SK-MEL-5 (cell line): ENCODE data around the gene NOS1AP. TPM values are rescaled to one million over a fixed set of nuclear protein-coding genes. Genes with fewer than 3 reads are reported as not detected.

ENCODE experiments used
- DNase-seq: peaks from one replicate; pipeline ENCODE4 v3.0.0-alpha.2; 2016; ENCODE audit warnings: low read depth, low spot score
- in situ Hi-C: cut with HindIII; loops from 2 replicates; pipeline ENCODE4 v1.10.0; 2016; ENCODE audit warnings: low sequenced_read_pairs, high pct_unique_total_duplicates, low pct_unique_long_range_greater_than_20kb
- total RNA-seq: library from RNA; depleted of rRNA; stranded (reverse); fragments of >200 nt; shearing (Covaris generic); gene quantifications from 2 replicates; pipeline ENCODE4 v1.2.3, GENCODE V29; 2014

NOS1AP gene
- total RNA-seq, 1 experiment from 2014 or later, result 0.29 TPM

DNA sequence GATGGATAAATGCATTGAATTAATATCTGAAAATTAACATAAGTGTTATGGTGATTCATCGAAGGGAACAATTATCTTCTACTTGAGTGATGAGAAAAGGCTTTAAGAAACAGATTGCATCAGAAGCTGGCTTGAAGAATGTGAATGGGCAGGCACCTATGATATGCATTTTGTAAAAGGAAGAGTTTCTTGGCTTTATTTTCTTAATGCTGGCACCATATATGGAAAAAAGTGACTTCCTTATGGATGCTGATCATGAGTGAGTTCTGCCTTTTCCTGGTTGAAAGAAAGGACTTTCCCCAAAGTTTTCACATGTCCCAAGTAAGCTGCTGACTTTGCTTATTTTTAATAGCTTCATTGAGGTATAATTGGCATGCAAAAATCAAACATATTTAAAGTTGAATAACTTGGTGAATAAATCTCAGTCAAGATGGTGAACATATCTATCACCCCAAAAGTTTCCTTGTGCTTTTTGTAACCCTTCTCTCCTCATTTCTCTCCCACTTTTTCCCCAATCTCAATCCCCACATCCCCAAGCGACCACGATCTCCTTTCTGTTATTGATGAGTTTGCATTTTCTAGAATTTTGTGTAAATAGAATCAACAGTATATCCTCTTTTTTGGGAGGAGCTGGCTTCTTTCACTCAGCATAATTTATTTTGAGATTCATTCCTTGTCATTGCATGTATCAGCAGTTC, 233.0 kb downstream of the NOS1AP start:
- DNase-seq, result no peak

DNA sequence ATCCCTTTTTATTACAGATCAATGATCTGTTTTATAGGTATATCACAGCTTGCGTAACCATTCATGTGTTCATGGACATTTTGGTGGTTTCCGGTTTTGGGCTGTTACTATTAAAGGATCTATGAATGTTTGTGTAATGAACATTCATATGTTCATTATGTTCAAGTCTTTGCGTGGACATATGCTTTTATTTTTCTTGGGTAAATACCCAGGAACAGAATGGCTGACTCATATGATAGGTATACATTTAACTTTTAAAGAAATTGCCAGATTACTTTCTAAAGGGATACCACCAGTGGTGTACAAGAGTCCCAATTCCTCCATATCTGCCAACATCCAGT, 233.5 kb downstream of the NOS1AP start:
- DNase-seq, result no peak
- in situ Hi-C loops, result no loop called here

More for the DNA sequence above, 233.0 kb downstream of the NOS1AP start:
- in situ Hi-C loops, result no loop called here

DNA sequence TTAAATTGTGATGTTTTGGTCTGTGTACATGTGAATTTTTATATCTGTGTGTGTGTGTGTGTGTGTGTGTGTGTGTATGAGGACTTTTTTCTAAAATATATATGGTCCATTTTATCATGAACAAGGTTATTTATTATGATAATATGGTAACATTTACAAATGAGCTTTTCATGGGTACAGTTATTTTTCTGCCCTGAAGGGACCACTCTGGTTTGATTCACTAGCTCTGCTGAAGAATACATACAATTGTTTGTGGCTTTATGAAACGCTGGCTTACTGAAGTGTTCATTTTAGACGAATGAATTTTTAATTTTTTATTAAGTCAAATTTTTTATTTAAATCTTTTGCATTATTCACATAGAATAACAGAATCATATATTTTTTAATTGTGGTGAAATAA, 235.2 kb downstream of the NOS1AP start:
- DNase-seq, result peak; percentile 65
- in situ Hi-C loops, result no loop called here

DNA sequence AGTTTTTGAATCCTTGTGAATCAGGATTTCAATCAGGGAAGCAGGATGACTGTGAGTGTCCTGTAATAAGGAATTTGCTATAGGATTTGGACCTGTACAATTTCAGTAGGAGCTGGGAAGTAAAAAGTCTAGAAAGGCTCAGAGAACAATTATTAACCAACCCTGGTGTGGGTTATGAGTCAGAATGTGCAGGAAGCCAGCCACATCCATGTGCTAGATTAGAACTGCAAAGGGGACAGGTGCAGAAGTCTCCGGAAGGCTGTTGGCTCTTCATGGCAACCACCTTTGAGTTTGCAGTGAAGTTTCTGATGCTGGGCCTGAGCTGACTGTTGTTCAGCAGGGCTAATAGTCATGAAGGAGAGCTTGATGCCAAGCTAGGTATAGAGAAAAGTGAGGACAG, 236.5 kb downstream of the NOS1AP start:
- no peak for DNase-seq

DNA sequence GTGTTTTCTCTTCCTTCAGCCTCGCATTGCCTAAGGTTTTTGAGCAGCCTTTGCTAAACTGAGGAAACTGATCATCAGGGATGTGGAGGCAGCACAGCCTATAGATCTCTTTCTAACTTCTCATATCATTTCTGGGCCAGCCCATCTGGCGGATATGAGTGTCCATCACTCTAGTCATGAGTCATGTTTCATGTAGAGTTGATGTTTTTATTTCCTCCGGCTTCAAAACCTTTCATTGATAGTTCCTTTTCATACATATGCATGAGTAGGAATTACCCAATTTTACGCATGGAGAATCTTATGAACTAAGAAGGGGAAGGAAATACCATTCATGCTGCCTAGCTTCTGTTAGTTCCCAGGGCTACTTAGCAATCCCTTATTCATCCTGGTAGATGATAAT, 240.8 kb downstream of the NOS1AP start:
- DNase-seq, result peak; percentile 31
- in situ Hi-C loops, result no loop called here

More for the DNA sequence above, 236.5 kb downstream of the NOS1AP start:
- in situ Hi-C loops, result no loop called here

DNA sequence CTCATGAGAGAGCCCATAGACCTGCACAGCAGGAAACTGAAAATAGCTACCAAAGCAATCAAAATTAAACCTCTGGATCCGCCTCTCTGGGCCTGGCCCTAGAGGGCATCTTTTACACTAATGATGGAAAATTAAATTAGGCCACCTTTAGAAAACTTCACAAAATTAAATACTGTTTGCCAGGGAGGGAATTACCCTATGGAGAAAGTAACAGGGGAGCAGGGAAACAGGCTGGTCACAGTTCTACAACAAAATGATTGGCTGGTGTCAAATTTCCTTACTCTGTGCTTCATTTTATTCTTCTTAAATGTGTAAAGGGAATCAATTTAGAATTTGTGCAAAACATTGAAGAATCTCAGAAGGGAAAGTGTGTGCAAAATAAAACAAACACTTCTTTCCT, 244.7 kb downstream of the NOS1AP start:
- DNase-seq, result no peak
- in situ Hi-C loops, result no loop called here

DNA sequence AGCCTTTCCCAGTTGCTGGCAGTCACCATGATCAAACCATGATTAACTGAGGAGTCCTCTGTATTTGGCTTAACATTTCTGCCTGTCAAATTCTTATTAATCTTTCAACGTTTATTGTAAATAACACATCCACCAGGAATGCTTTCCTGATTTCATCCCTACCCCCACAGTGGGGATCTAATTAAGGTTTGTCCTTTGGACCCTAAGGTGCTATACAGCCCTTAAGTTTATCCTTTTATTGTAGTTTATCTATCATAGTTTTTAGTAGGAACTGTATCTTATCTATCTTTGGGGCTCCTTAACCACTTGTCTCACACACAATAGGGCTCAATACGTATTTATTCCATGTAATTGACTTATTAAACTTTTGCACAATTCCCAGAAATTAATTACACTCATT, 246.2 kb downstream of the NOS1AP start:
- in situ Hi-C loops, result no loop called here
- no peak for DNase-seq

DNA sequence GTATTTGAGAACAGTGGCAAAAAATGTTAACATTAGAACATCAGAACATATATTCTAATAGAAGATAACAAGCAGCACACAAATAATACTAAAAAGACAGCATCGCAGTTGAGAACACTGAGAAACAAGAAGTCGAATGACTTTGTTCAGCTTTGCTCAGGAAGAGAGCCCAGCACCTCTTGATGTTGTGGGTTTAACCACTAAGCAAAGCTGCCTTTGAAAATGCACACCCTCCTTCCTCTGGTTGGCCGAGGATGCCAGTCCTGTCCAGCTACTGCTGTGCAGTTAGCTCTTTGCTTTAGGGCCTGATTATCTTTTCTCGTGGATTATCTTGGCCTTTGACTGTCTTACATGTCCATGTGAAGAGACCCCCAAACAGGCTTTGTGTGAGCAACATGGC, 246.7 kb downstream of the NOS1AP start:
- in situ Hi-C loops, result no loop called here
- no peak for DNase-seq

DNA sequence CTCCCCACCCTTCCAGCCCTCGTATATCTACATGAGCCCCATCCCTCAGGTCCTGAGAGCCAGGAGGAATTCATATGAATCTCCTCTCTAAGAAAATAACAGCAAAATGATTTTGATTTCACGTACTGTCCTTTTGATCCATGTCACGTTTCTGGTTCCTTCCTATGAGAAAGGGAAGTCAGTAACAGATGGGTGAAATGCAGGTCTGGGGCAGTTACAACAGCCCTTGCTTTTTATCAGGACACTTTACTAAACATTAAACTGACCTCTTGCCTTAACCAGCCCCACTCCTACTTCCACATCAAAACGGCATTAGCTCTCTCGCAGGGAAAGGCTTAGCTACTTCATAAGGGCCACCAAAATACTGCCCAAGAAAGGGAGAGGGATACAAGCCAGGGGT, 248.1 kb downstream of the NOS1AP start:
- in situ Hi-C loops, result no loop called here
- DNase-seq, result no peak

DNA sequence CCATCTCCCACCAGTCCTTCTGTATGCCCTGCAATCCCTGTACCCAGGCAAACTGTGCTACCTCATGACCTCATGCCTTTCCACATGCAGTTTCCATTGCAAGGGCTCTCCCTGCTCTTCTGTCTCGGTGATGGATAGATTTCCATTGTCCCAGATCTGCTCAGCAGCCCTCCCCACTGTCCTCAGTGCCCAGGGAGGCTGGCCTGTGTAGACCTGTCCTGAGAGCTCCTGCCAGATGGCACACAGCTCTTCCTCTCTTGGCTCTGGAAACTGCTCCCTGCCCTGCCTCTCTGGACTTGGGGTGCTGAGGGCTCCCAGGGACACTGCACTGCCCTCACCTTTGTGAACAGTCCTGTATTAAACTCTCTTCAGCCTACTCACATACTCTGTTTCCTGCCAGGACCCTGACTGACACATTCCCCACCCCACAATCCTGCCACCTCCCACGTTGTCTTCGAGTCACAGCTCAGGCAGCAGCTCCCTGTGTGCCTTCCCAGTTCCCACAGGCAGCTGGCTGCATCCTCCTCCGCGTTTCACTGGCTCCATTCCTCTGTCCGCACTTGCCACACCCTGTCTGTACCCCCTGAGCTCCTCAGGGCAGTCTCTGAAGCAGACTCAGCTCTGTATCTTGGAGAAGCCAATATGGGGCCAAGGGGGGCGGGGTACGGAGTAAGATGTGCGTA, 250.1 kb downstream of the NOS1AP start:
- no peak for DNase-seq
- in situ Hi-C loops, result no loop called here

DNA sequence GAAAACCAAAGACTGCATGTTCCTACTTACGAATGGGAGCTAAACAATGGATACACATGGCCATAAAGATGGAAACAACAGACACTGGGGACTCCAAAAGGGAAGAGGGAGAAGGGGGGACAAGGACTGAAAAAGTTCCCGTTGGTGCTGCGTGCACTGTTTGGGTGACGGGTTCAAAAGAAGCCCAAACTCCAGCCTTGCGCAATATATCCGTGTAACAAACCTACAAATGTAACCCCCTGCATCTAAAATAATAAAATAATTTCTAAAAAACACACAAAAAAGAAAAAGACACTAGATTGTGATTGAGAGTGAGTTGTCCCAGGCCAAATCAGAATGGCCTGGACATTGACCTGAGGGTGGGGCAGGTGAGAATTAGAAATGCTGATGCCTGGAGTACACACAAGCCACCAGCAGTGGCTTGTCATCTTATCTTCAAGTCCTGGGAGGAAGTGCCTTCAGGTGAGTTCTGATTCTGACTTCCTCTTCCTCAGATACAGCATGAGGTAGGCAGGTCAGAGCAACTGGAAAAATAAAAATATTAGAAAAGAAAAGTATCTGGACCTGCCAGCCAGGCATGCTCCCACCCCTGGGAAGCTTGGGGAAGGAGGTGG, 252.4 kb downstream of the NOS1AP start:
- in situ Hi-C loops, result no loop called here

DNA sequence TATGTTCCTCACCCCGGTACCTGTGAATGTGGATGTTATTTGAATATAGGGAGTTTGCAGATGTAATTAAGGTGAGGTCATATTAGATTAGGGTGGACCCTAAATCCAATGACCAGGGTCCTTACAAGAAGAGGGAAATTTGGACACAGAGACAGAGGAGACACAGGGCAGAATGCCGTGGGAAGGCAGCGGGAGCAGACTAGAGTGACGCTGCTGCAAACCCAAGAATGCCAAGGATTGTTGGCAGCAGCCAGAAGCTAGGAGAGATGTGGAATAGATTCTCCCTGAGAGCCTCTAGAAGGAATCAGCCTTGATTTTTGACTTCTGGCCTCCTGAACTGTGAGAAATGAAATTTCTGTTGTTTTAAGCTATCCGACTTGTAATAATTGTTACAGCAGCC, 253.5 kb downstream of the NOS1AP start:
- DNase-seq, result no peak
- in situ Hi-C loops, result no loop called here

More for the DNA sequence above, 252.4 kb downstream of the NOS1AP start:
- DNase-seq, result no peak

DNA sequence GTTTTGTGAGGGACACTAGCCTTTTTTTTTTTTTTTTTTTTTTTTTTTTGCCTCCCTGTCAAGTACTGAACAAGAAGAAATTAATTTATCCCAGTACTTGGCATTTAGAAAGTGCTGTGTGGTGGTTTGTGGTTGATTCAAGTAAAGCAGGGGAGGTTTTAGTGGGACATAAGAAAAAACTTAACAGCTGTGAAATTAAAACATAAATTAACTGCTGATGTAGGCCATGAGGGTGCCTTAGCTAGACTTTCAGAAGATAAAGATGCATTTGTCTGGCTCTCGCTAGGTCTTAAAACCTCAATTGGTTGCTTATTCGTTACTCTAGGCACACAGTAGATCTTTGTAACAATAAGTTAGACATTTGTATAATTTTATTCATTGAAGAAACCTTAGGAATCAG, 254.9 kb downstream of the NOS1AP start:
- in situ Hi-C loops, result no loop called here
- peak; percentile 27 for DNase-seq

DNA sequence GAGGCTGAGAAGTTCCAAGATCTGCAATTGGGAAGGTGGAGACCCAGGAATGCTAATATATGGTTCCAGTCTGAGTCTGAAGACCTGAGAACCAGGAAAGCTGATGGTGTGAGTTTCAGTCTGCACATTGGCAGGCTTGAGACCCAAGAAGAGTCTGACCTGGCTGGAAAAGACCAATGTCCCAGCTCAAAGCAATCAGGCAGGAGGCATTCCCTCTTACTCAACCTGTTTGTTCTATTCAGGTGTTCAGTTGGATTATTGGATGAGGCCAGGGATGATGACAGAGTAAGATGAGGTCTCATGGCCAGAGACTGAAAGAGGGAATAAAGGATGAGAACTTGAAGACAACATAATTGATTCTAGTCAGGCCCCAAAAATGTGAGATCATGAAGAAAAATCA, 257.1 kb downstream of the NOS1AP start:
- DNase-seq, result no peak
- in situ Hi-C loops, result no loop called here

DNA sequence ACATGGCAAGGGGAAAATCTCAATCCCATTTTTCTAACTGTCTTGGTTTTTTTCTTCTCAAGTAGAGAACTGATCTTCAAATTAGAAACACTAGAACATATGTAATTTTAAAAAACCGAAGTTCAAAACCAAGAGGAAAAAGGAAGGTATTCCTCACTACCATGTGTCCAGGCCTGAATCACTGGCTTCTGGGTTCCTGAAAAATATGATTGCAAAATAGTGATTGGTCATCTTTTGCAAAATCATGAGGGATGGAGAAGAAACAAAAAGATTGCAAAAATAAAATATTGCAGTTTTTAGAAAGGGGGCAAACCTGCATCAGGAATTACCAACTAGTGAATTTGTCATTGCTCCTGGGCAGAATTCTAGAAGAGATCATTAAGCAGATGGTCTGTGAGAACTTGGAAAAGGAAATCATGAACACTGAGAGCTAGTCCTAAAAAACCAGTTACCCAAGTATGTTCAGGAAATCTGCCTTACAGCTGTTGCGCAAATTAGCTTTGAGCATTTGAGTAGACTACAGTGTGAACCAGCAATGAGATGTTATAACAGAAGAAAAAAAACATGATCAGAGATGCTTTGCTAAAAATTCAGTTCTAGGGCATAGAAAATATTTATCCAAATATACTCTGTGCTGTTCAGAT, 257.8 kb downstream of the NOS1AP start:
- DNase-seq, result no peak
- in situ Hi-C loops, result no loop called here

DNA sequence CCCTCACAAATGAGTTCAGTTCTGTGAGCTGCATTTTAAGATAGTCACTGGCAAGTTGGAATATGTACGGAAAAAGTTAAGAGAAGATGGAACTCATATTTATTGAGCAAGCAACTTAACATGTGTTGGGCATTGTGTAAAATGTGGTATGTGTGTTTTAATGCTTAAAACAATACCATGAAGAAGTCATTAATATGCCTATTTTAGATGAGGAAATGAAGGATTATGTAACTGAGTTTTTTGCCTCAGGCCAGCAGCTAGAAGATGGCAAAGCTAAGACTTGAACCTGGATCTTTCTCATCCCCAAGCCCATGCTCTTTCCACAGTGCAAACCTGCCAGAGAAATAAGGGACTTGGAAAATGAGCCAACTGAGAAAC, 258.3 kb downstream of the NOS1AP start:
- in situ Hi-C loops, result no loop called here

DNA sequence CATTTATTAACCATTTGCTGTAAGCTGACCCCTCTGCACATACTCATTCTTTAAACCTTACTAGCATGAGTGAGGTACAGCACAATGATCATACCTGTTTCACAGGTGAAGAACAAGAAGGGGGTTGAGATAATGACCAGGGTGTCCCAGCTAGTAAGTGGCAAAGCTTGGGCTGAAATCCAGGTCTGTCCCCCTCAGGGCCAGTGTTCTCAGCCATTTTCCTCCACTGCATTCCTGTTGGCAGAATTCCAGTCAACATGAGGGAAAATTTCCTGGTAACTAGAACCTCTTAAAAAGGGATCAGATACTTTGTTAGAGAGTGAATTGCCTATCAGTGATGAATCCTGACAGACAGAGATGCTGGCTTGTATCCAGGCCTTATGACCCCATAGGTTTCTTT, 259.0 kb downstream of the NOS1AP start:
- in situ Hi-C loops, result no loop called here
- DNase-seq, result no peak

More for the DNA sequence above, 258.3 kb downstream of the NOS1AP start:
- no peak for DNase-seq

DNA sequence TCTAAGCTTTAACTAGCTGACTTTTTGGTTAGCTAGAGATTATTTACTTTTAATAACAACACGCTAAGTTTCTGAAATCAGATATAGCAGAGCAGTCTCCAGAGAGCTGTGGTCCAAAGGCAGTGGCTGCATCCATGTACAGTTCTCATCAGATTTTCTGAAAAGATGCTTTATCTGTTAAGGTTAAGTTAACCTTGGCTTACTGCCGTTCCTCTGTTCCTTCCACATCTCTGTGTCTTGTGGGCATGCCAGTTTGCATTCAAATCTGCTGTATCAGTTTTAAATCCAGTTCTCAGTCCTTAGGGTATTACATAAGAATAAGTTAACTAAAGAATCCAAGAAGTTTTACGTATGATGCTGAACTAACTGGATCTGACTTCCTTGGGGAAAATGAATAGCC, 260.3 kb downstream of the NOS1AP start:
- in situ Hi-C loops, result no loop called here
- no peak for DNase-seq

DNA sequence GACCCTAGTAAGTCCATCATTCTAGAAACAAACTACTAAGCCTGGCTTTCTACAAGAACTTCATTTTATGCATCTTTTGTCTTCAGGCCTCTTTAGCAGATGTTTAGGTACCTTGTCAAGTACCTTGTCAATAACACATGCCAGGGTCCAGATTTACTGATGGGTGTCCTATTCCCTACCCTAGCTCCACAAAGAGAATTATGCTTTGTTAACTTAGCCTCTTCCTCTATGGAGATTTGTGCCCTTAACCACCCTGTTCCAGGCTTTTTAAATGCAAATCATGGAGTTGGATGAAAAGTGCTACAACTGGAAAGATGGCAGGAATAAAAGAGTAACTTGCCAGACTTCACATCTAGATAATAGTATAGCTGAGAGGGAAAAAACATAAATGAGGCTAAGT, 264.5 kb downstream of the NOS1AP start:
- in situ Hi-C loops, result no loop called here
- no peak for DNase-seq
